Testis (tissue), 3 donors: Measurements from ENCODE around the gene CST4. TPM values are rescaled to one million over a fixed set of nuclear protein-coding genes. Genes with fewer than 3 reads are reported as not detected.

ENCODE experiments used
- DNase-seq: peaks from one replicate; pipeline ENCODE4 v3.0.0-alpha.2; 2019
- H3K27ac ChIP-seq, 2 donors: fragments of 200-600 bp; sonication (generic); one replicate each; pipeline ENCODE4 v1.5.1; 2019
- H3K27me3 ChIP-seq: fragments of 200-600 bp; sonication (generic); one replicate; pipeline ENCODE4 v1.5.1; 2019
- H3K36me3 ChIP-seq: fragments of 200-600 bp; sonication (generic); one replicate; pipeline ENCODE4 v1.5.1; 2017; ENCODE audit warnings: low read depth; ENCODE audit errors: missing control alignments
- H3K4me1 ChIP-seq: fragments of 200-600 bp; sonication (generic); one replicate; pipeline ENCODE4 v1.5.1; 2019
- H3K4me3 ChIP-seq, 2 donors: fragments of 200-600 bp; sonication (generic); one replicate each; pipeline ENCODE4 v1.5.1; 2017 to 2019
- H3K9me3 ChIP-seq: fragments of 200-600 bp; sonication (generic); one replicate; pipeline ENCODE4 v1.5.1; 2017
- CTCF ChIP-seq, 3 experiments: fragments of 450-650 bp in 2 of 3; fragments of 200-600 bp in 1 of 3; sonication (generic) in 1 of 3; IDR thresholded peaks; one replicate each; pipeline ENCODE4 v1.5.1; 2016 to 2019; ENCODE audit warnings: antibody characterized with exemption in 3 of 3, mild to moderate bottlenecking in 2 of 3, moderate library complexity in 1 of 3
- POLR2A ChIP-seq: fragments of 450-650 bp; IDR thresholded peaks from one replicate; pipeline ENCODE4 v1.6.1; 2017; ENCODE audit warnings: antibody characterized with exemption, mild to moderate bottlenecking, moderate library complexity
- WGBS, 2 donors: methylation state at CpG; one replicate each; pipeline ENCODE4 v1.1.5; 2018; 5-methylcytosine and 5-hydroxymethylcytosine counted together
- intact Hi-C: fragments of 100-400 bp; cut with DNase I; formaldehyde crosslinking; loops from one replicate; pipeline ENCODE4 v1.15.1; 2023; ENCODE audit warnings: low total_unique reads
- polyA plus RNA-seq: library from polyadenylated mRNA; stranded (reverse); fragments of 350-450 nt; fragmentation: Illumina TruSeq; extraction: RNeasy Lipid Tissue Mini Kit (QIAGEN cat#74804); gene quantifications from one replicate; pipeline ENCODE4 v1.2.3, GENCODE V29; 2014; ENCODE audit warnings: low read depth, low replicate concordance; ENCODE audit not compliant: insufficient read depth
- total RNA-seq, 2 donors: library from RNA; depleted of rRNA; stranded (reverse); fragments of >200 nt; gene quantifications; one replicate each; pipeline ENCODE4 v1.2.3, GENCODE V29; 2016

Gene CST4
- total and polyA plus RNA-seq, 3 donors from 2014 or later: not detected

GRCh38 chr20:23657202-23657601 is 31.6 kb downstream of the CST4 start:
- 51 to 72% methylated on average over 7 to 8 of the region's 8 CpGs for WGBS, 2 donors
- DNase-seq: no peak
- intact Hi-C loops: no loop called here

GRCh38 chr20:23656372-23656771 is 32.5 kb downstream of the CST4 start:
- intact Hi-C loops: no loop called here
- 22 to 48% methylated on average over 10 of the region's 10 CpGs for WGBS, 2 donors
- peak overlapping the region in 1 of 2 donors; percentile 43 for H3K4me3 ChIP-seq

More at GRCh38 chr20:23657202-23657601, 31.6 kb downstream of the CST4 start:
- H3K4me3 ChIP-seq: no peak overlapping the region
- no peak overlapping the region for H3K27ac ChIP-seq
- TF ChIP-seq POLR2A (no peak), CTCF (IDR thresholded peaks at IDR 0.05) (no peak)
- H3K36me3 ChIP-seq: no peaks in the 10 kb centered on the region
- H3K4me1 ChIP-seq: peaks cover 25% of the 10 kb centered on the region
- H3K27me3 ChIP-seq: no peaks in the 10 kb centered on the region
- no peaks in the 10 kb centered on the region for H3K9me3 ChIP-seq

GRCh38 chr20:23655491-23656211 is 33.2 kb downstream of the CST4 start:
- H3K36me3 ChIP-seq: no peaks in the 10 kb centered on the region
- intact Hi-C loops: no loop called here
- peak overlapping the region; percentile 32 to 79 for H3K27ac ChIP-seq
- no peaks in the 10 kb centered on the region for H3K27me3 ChIP-seq
- no peaks in the 10 kb centered on the region for H3K9me3 ChIP-seq
- peaks cover 25% of the 10 kb centered on the region for H3K4me1 ChIP-seq
- peak; percentile 50 for DNase-seq
- 17 to 18% methylated on average over 14 to 23 of the region's 23 CpGs for WGBS, 2 donors
- peak overlapping the region in 1 of 2 donors; percentile 43 for H3K4me3 ChIP-seq
- TF ChIP-seq CTCF (IDR thresholded peaks at IDR 0.05) (no peak), POLR2A (no peak)

More at GRCh38 chr20:23656372-23656771, 32.5 kb downstream of the CST4 start:
- TF ChIP-seq CTCF (IDR thresholded peaks at IDR 0.05) (no peak), POLR2A (no peak)
- Histone ChIP-seq H3K4me1 (peaks cover 25% of the 10 kb centered on the region), H3K9me3 (no peaks in the 10 kb centered on the region), H3K27ac (peak overlapping the region; percentile 32 to 79), H3K27me3 (no peaks in the 10 kb centered on the region), H3K36me3 (no peaks in the 10 kb centered on the region)
- no peak for DNase-seq

- peak overlapping the region in 1 of 2 donors; percentile 79 for H3K27ac ChIP-seq
- H3K36me3 ChIP-seq: no peaks in the 10 kb centered on the region
- H3K27me3 ChIP-seq: no peaks in the 10 kb centered on the region
- WGBS, 2 donors: 62 to 64% methylated on average over 4 of the region's 4 CpGs
- TF ChIP-seq CTCF (IDR thresholded peaks at IDR 0.05): no peak
- no peak for TF ChIP-seq POLR2A
- no peak for DNase-seq
- peaks cover 25% of the 10 kb centered on the region for H3K4me1 ChIP-seq
- H3K9me3 ChIP-seq: no peaks in the 10 kb centered on the region
- H3K4me3 ChIP-seq: no peak overlapping the region
- intact Hi-C loops: no loop called here
Measured at GRCh38 chr20:23654717-23655116, 34.1 kb downstream of the CST4 start.

GRCh38 chr20:23654000-23654399 is 34.8 kb downstream of the CST4 start:
- no peak for DNase-seq
- Histone ChIP-seq H3K36me3 (no peaks in the 10 kb centered on the region), H3K9me3 (no peaks in the 10 kb centered on the region), H3K27me3 (no peaks in the 10 kb centered on the region), H3K4me1 (peaks cover 25% of the 10 kb centered on the region), H3K27ac (peak overlapping the region in 1 of 2 donors; percentile 79), H3K4me3 (no peak overlapping the region)
- TF ChIP-seq CTCF (IDR thresholded peaks at IDR 0.05) (no peak), POLR2A (no peak)
- intact Hi-C loops: no loop called here
- 52 to 61% methylated on average over 2 of the region's 2 CpGs for WGBS, 2 donors
